Stimulated activated CD8-positive, alpha-beta memory T cell treated with anti-CD3 and anti-CD28 coated beads, Interleukin-7, amount 100 ng/mL, for 4 hours (primary cell): ENCODE data around the gene HMGN5.

ENCODE experiments used
- DNase-seq, 2 donors: peaks; one replicate each; pipeline ENCODE4 v3.0.0-alpha.2; 2020; ENCODE audit warnings: low read depth in 2 of 2

HMGN5 gene

GRCh38 chrX:81201671-81202455, at the start of gene HMGN5, which contains the start of gene SH3BGRL:
Gene HMGN5, minus strand, starts transcription at chrX:81201913. Its CDS starts 80,364 bp downstream, at chrX:81121549.
Gene SH3BGRL, plus strand, starts transcription at chrX:81202102. Its CDS starts 99 bp downstream, at chrX:81202201.
- peak; percentile 29 to 59 for DNase-seq

GRCh38 chrX:81241753-81242152, 40.0 kb upstream of the HMGN5 start:
- no peak for DNase-seq

- DNase-seq = no peak
These were observed 39.1 kb upstream of the HMGN5 start for GRCh38 chrX:81240701-81241331.

GRCh38 chrX:81238166-81238565, 36.5 kb upstream of the HMGN5 start:
- no peak for DNase-seq

- DNase-seq = no peak
These were observed 35.8 kb upstream of the HMGN5 start for GRCh38 chrX:81237516-81237915.

- no peak for DNase-seq
These were observed 30.5 kb upstream of the HMGN5 start for GRCh38 chrX:81232218-81232617.

GRCh38 chrX:81231476-81231875, 29.8 kb upstream of the HMGN5 start:
- no peak for DNase-seq

GRCh38 chrX:81229901-81230300, 28.2 kb upstream of the HMGN5 start:
- no peak for DNase-seq

- no peak for DNase-seq
These were observed 27.5 kb upstream of the HMGN5 start for GRCh38 chrX:81229229-81229628.

- DNase-seq = no peak
These were observed 14.0 kb upstream of the HMGN5 start for GRCh38 chrX:81215685-81216084.

GRCh38 chrX:81208916-81209315, 7.2 kb upstream of the HMGN5 start:
- no peak for DNase-seq

- no peak for DNase-seq
These were observed 4.8 kb upstream of the HMGN5 start for GRCh38 chrX:81206476-81206875.

- no peak for DNase-seq
These were observed 3.8 kb upstream of the HMGN5 start for GRCh38 chrX:81205551-81205950.

GRCh38 chrX:81202943-81203342, 1.2 kb upstream of the HMGN5 start:
- DNase-seq = no peak

- no peak for DNase-seq
These were observed 725 bp upstream of the HMGN5 start for GRCh38 chrX:81202456-81202819.

- no peak for DNase-seq
These were observed 642 bp downstream of the HMGN5 start for GRCh38 chrX:81201071-81201470.

- peak; percentile 12 to 39 for DNase-seq
These were observed 6.0 kb downstream of the HMGN5 start for GRCh38 chrX:81195712-81196111.

- DNase-seq = no peak
These were observed 6.5 kb downstream of the HMGN5 start for GRCh38 chrX:81195259-81195658.

- no peak for DNase-seq
These were observed 27.4 kb downstream of the HMGN5 start for GRCh38 chrX:81174286-81174685.

GRCh38 chrX:81168391-81168790, 33.3 kb downstream of the HMGN5 start:
- DNase-seq = no peak

- peak; percentile 75 to 76 for DNase-seq
These were observed 80.0 kb downstream of the HMGN5 start for GRCh38 chrX:81121513-81122363.

- DNase-seq = peak; percentile 3 to 9
These were observed 80.8 kb downstream of the HMGN5 start for GRCh38 chrX:81120936-81121371.
